Ovary (tissue), 9 donors: Measurements from ENCODE around the gene SLC12A2. TPM values are rescaled to one million over a fixed set of nuclear protein-coding genes. Genes with fewer than 3 reads are reported as not detected.

ENCODE experiments used
- DNase-seq, 5 donors: peaks; one replicate each; pipeline ENCODE4 v3.0.0-alpha.2; 2019 to 2020
- H3K27ac ChIP-seq, 2 donors: fragments of 200-600 bp; one replicate each; pipeline versions ENCODE4 v1.5.1 to v1.8.0; 2019 to 2022
- H3K27me3 ChIP-seq: fragments of 200-600 bp; one replicate; pipeline ENCODE4 v1.8.0; 2022
- H3K36me3 ChIP-seq: fragments of 200-600 bp; sonication (generic); one replicate; pipeline ENCODE4 v1.5.1; 2019
- H3K4me1 ChIP-seq: one replicate; pipeline ENCODE4 v1.8.1; 2013; ENCODE audit warnings: mild to moderate bottlenecking, moderate library complexity; ENCODE audit not compliant: insufficient read depth
- H3K4me3 ChIP-seq: fragments of 200-600 bp; sonication (generic); one replicate; pipeline ENCODE4 v1.5.1; 2017
- H3K9me3 ChIP-seq, 2 donors: fragments of 200-600 bp in 1 of 2; sonication (generic) in 1 of 2; one replicate each; pipeline versions ENCODE4 v1.5.1 to v1.8.1; 2013 to 2019; ENCODE audit warnings: mild to moderate bottlenecking in 1 of 2, moderate library complexity in 1 of 2
- CTCF ChIP-seq, 3 donors: fragments of 450-650 bp in 2 of 3; fragments of 200-600 bp in 1 of 3; IDR thresholded peaks; one replicate each; pipeline versions ENCODE4 v1.5.1 to v1.8.0; 2016 to 2022; ENCODE audit warnings: antibody characterized with exemption in 3 of 3, mild to moderate bottlenecking in 1 of 3
- EP300 ChIP-seq: sonication (generic); formaldehyde crosslinking; IDR thresholded peaks from one replicate; pipeline ENCODE4 v1.6.1; 2017; ENCODE audit warnings: antibody characterized with exemption
- POLR2A ChIP-seq: fragments of 450-650 bp; IDR thresholded peaks from one replicate; pipeline ENCODE4 v1.6.1; 2017; ENCODE audit warnings: antibody characterized with exemption, mild to moderate bottlenecking, moderate library complexity
- WGBS, 3 donors: extraction: QIAGEN DNeasy Blood & Tissue Kit in 1 of 3; methylation state at CpG; one replicate each; pipeline versions ENCODE4 v1.1.5 to v1.1.7; 2013 to 2017; 5-methylcytosine and 5-hydroxymethylcytosine counted together
- intact Hi-C, 4 donors: fragments of 100-400 bp; cut with DNase I; formaldehyde crosslinking; loops; one replicate each; pipeline versions ENCODE4 v1.11.0 to v1.15.1; 2022 to 2023
- polyA plus RNA-seq, 2 donors: library from polyadenylated mRNA; stranded (reverse); fragments of 200-250 nt in 1 of 2; fragments of 350-450 nt in 1 of 2; fragmentation: Illumina TruSeq in 1 of 2; extraction: RNeasy Lipid Tissue Mini Kit (QIAGEN cat#74804) in 1 of 2; gene quantifications; one replicate each; pipeline ENCODE4 v1.2.3, GENCODE V29; 2013 to 2014
- total RNA-seq, 7 donors: library from RNA; depleted of rRNA in 2 of 7; stranded (reverse); fragments of >200 nt in 2 of 7; fragmentation: NEBNext Ultra II Directional in 3 of 7; extraction: Animal tissue kit (Norgen Biotek cat#: 25700) in 3 of 7; gene quantifications; one replicate each; pipeline versions ENCODE4 v1.1.0 to v1.2.4, GENCODE V29; 2016 to 2023
- donor health status: DM: no; HTN: no; CAD: no; lungs with moderate emphysema.
- donor health status: DM: no; HTN: no; CAD: no.
- donor health status: Bipolar disorder and iron deficiency.
- donor health status: DM: yes; HTN: yes; CAD: no.
- donor health status: DM: no; HTN: no; CAD: no.
- donor health status: DM: yes; HTN: yes; CAD: no.

SLC12A2 gene
- total and polyA plus RNA-seq, 9 donors = 7.0 to 31.6 (median 20.5) TPM

- intact Hi-C loops = no loop called here
- Histone ChIP-seq H3K36me3 (no peaks in the 10 kb centered on the region), H3K4me1 (no peaks in the 10 kb centered on the region), H3K27ac (no peak overlapping the region), H3K4me3 (no peak overlapping the region), H3K27me3 (no peaks in the 10 kb centered on the region), H3K9me3 (no peaks in the 10 kb centered on the region)
- 98 to 99% (median 99%) methylated on average over 3 of the region's 3 CpGs for WGBS, 3 donors
- no peak for DNase-seq
- no peak for TF ChIP-seq EP300
- no peak for TF ChIP-seq CTCF (IDR thresholded peaks at IDR 0.05)
- TF ChIP-seq POLR2A = no peak
These were observed 32.9 kb downstream of the SLC12A2 start for GRCh38 chr5:128116445-128116844.

GRCh38 chr5:128118214-128118613 lies 34.6 kb downstream of the SLC12A2 start:
- intact Hi-C loops = no loop called here
- H3K27ac ChIP-seq = no peak overlapping the region
- H3K27me3 ChIP-seq = no peaks in the 10 kb centered on the region
- TF ChIP-seq CTCF (IDR thresholded peaks at IDR 0.05) (no peak), EP300 (no peak), POLR2A (no peak)
- H3K9me3 ChIP-seq = no peaks in the 10 kb centered on the region
- H3K4me3 ChIP-seq = no peak overlapping the region
- H3K4me1 ChIP-seq = no peaks in the 10 kb centered on the region
- 96 to 99% (median 99%) methylated on average over 2 of the region's 2 CpGs for WGBS, 3 donors
- no peak for DNase-seq
- no peaks in the 10 kb centered on the region for H3K36me3 ChIP-seq

- intact Hi-C loops = no loop called here
- no peak for DNase-seq
These were observed 38.1 kb downstream of the SLC12A2 start for GRCh38 chr5:128121651-128122050.

GRCh38 chr5:128123936-128124335 lies 40.4 kb downstream of the SLC12A2 start:
- 99 to 100% (median 100%) methylated on average over 1 of the region's 1 CpG for WGBS, 3 donors
- Histone ChIP-seq H3K27ac (no peak overlapping the region), H3K9me3 (no peaks in the 10 kb centered on the region), H3K4me1 (no peaks in the 10 kb centered on the region), H3K4me3 (no peak overlapping the region), H3K36me3 (no peaks in the 10 kb centered on the region), H3K27me3 (no peaks in the 10 kb centered on the region)
- TF ChIP-seq EP300 (no peak), POLR2A (no peak), CTCF (IDR thresholded peaks at IDR 0.05) (no peak)
- no peak for DNase-seq
- intact Hi-C loops = no loop called here

More at GRCh38 chr5:128121651-128122050, 38.1 kb downstream of the SLC12A2 start:
- Histone ChIP-seq H3K4me3 (no peak overlapping the region), H3K4me1 (no peaks in the 10 kb centered on the region), H3K36me3 (no peaks in the 10 kb centered on the region), H3K27me3 (no peaks in the 10 kb centered on the region), H3K27ac (no peak overlapping the region), H3K9me3 (no peaks in the 10 kb centered on the region)
- WGBS, 3 donors = 59 to 66% (median 63%) methylated on average over 4 of the region's 4 CpGs
- TF ChIP-seq POLR2A (no peak), CTCF (IDR thresholded peaks at IDR 0.05) (no peak), EP300 (no peak)
